Measurements from ENCODE around the gene MEIS3.

GRCh38 chr19:47428177-47428894, 9.0 kb upstream of the MEIS3 start:
- no peak for TF ChIP-seq EZH2 (IDR thresholded peaks at IDR 0.05; ENCODE audit: insufficient read depth, poor library complexity, severe bottlenecking)
- TF ChIP-seq EZH2phosphoT487 (IDR thresholded peaks at IDR 0.05; ENCODE audit: insufficient read depth, low read depth), result no peak
